SK-N-SH (cell line): ENCODE measurements around the gene TMA16. TPM values are rescaled to one million over a fixed set of nuclear protein-coding genes. Genes with fewer than 3 reads are reported as not detected.
"Not testable (repeated sequence)": the region's sequence is repeated elsewhere in the genome, so short reads cannot be mapped to it uniquely, and the experiment has no call there.

Source experiments
- CTCF ChIA-PET: fragments of 300-600, 350-600 bp; formaldehyde crosslinking; extraction: SDS; loops from one replicate; lab custom pipeline; 2021; lab: Yijun Ruan, JAX
- POLR2A ChIA-PET: fragments of 350-600 bp; sonication (Branson Sonifier 250); formaldehyde crosslinking; extraction: SDS; loops from one replicate; lab custom pipeline; 2020; ENCODE audit warnings: antibody characterized with exemption, inconsistent platforms; lab: Yijun Ruan, JAX
- DNase-seq: peaks from one replicate; pipeline ENCODE4 v3.0.0; 2012
- H2AFZ ChIP-seq: fragments of 200-600 bp; sonication (generic); 2 replicates; pipeline ENCODE4 v1.8.1; 2016; ENCODE audit warnings: antibody characterized with exemption, mild to moderate bottlenecking, low read depth
- H3F3A ChIP-seq: fragments of 200-600 bp; sonication (generic); replicated peaks from 2 replicates; pipeline ENCODE3; 2016; ENCODE audit warnings: antibody characterized with exemption, mild to moderate bottlenecking; ENCODE audit not compliant: insufficient read depth
- H3K27ac ChIP-seq, 2 experiments: fragments of 200-500 bp in 1 of 2; fragments of 200-600 bp in 1 of 2; sonication (Bioruptor generic) in 1 of 2; sonication (generic), shearing (Covaris generic) in 1 of 2; 2 replicates each; pipeline versions ENCODE4 v1.5.1 to v1.6.1; 2014 to 2016; ENCODE audit warnings: low read depth in 2 of 2, inconsistent platforms in 1 of 2, low read length in 1 of 2, mild to moderate bottlenecking in 1 of 2, mixed read lengths in 1 of 2
- H3K27me3 ChIP-seq: fragments of 200-600 bp; sonication (generic), shearing (Covaris generic); 2 replicates; pipeline ENCODE4 v1.6.1; 2016; ENCODE audit warnings: mixed run types; ENCODE audit not compliant: insufficient read depth
- H3K36me3 ChIP-seq, 2 experiments: fragments of 200-500 bp in 1 of 2; fragments of 200-600 bp in 1 of 2; sonication (Bioruptor generic) in 1 of 2; sonication (generic) in 1 of 2; replicated peaks in 1 of 2; 2 replicates each; pipeline versions ENCODE3 to v1.5.1; 2014 to 2016; ENCODE audit warnings: low read length in 1 of 2, mild to moderate bottlenecking in 1 of 2; ENCODE audit not compliant: insufficient read depth in 2 of 2, control insufficient read depth in 1 of 2
- H3K4me1 ChIP-seq, 2 experiments: fragments of 200-500 bp in 1 of 2; fragments of 200-600 bp in 1 of 2; sonication (Bioruptor generic) in 1 of 2; sonication (generic), shearing (Covaris generic) in 1 of 2; 2 replicates each; pipeline versions ENCODE4 v1.5.1 to v1.6.1; 2014 to 2016; ENCODE audit warnings: low read depth in 1 of 2, low read length in 1 of 2, mixed run types in 1 of 2; ENCODE audit not compliant: insufficient read depth in 2 of 2, control insufficient read depth in 1 of 2
- H3K4me2 ChIP-seq: fragments of 200-600 bp; sonication (generic), shearing (Covaris generic); 2 replicates; pipeline ENCODE4 v1.6.1; 2017; ENCODE audit warnings: mixed run types
- H3K4me3 ChIP-seq, 2 experiments: fragments of 200-500 bp in 1 of 2; fragments of 200-600 bp in 1 of 2; sonication (Bioruptor generic) in 1 of 2; sonication (generic), shearing (Covaris generic) in 1 of 2; 2 replicates each; pipeline versions ENCODE4 v1.5.1 to v1.8.1; 2014 to 2016; ENCODE audit warnings: low read depth in 2 of 2, inconsistent platforms in 1 of 2, low read length in 1 of 2, mild to moderate bottlenecking in 1 of 2, mixed read lengths in 1 of 2, moderate library complexity in 1 of 2
- H3K79me2 ChIP-seq: fragments of 200-600 bp; sonication (generic); 2 replicates; pipeline ENCODE4 v1.8.1; 2017; ENCODE audit warnings: mild to moderate bottlenecking; ENCODE audit not compliant: insufficient read depth
- H3K9ac ChIP-seq: fragments of 200-600 bp; sonication (generic); 2 replicates; pipeline ENCODE4 v1.6.1; 2017; ENCODE audit warnings: mixed run types
- H3K9me2 ChIP-seq: fragments of 200-600 bp; sonication (generic); 2 replicates; pipeline ENCODE4 v1.6.1; 2017; ENCODE audit warnings: mixed run types
- H3K9me3 ChIP-seq: fragments of 200-600 bp; sonication (generic); 2 replicates; pipeline ENCODE4 v1.6.1; 2017; ENCODE audit warnings: mixed run types, mild to moderate bottlenecking, moderate library complexity
- H4K20me1 ChIP-seq: fragments of 200-600 bp; sonication (generic); 2 replicates; pipeline ENCODE4 v1.6.1; 2017; ENCODE audit warnings: mild to moderate bottlenecking, mixed run types; ENCODE audit not compliant: insufficient read depth
- CHD2 ChIP-seq: fragments of 150-350 bp; IDR thresholded peaks from 2 replicates; pipeline ENCODE4 v1.6.1; 2018; ENCODE audit warnings: low read length; ENCODE audit not compliant: partially characterized antibody
- FOSL2 ChIP-seq: IDR thresholded peaks from 2 replicates; pipeline ENCODE4 v1.4.0; 2012; ENCODE audit warnings: low read depth, mild to moderate bottlenecking, moderate library complexity, borderline replicate concordance
- FOXM1 ChIP-seq: IDR thresholded peaks from 2 replicates; pipeline ENCODE4 v1.4.0; 2012; ENCODE audit warnings: low read depth, mild to moderate bottlenecking
- MEF2A ChIP-seq: IDR thresholded peaks from 2 replicates; pipeline ENCODE4 v1.4.0; 2012; ENCODE audit warnings: low read depth, borderline replicate concordance
- POLR2AphosphoS5 ChIP-seq: IDR thresholded peaks from 2 replicates; pipeline ENCODE4 v1.6.1; 2012; ENCODE audit warnings: low read depth, low read length
- SIN3A ChIP-seq: IDR thresholded peaks from 2 replicates; pipeline ENCODE4 v1.6.1; 2012; ENCODE audit warnings: low read depth, mild to moderate bottlenecking, low read length, moderate library complexity, borderline replicate concordance
- TCF12 ChIP-seq: IDR thresholded peaks from 2 replicates; pipeline ENCODE4 v1.4.0; 2012
- WGBS: methylation state at CpG from one replicate; pipeline ENCODE4 v1.1.6; 2017; ENCODE audit warnings: low lambda C conversion rate; 5-methylcytosine and 5-hydroxymethylcytosine counted together
- polyA plus RNA-seq, 3 experiments: library from polyadenylated mRNA; depleted of rRNA; stranded (reverse); fragments of >200 nt; gene quantifications; 2 replicates each; pipeline ENCODE4 v1.2.3, GENCODE V29; 2012
- TF ChIP-seq, protein P1 (sequence below): IDR thresholded peaks from 2 replicates; pipeline ENCODE4 v1.4.0; 2012; ENCODE audit warnings: low read depth, borderline replicate concordance
- TF ChIP-seq, protein P2 (sequence below): fragments of 200-600 bp; sonication (generic); IDR thresholded peaks from 2 replicates; pipeline ENCODE4 v1.6.1; 2017; ENCODE audit warnings: antibody characterized with exemption, mild to moderate bottlenecking, moderate library complexity
- TF ChIP-seq, protein P3 (sequence below): fragments of 150-350 bp; IDR thresholded peaks from 2 replicates; pipeline ENCODE4 v1.6.1; 2017; ENCODE audit warnings: antibody characterized with exemption, low read length, low read depth, borderline replicate concordance

Gene TMA16
- polyA plus RNA-seq, 1 of the 3 experiments (the other 2 are of a cell fraction) = 10.0 TPM

DNA sequence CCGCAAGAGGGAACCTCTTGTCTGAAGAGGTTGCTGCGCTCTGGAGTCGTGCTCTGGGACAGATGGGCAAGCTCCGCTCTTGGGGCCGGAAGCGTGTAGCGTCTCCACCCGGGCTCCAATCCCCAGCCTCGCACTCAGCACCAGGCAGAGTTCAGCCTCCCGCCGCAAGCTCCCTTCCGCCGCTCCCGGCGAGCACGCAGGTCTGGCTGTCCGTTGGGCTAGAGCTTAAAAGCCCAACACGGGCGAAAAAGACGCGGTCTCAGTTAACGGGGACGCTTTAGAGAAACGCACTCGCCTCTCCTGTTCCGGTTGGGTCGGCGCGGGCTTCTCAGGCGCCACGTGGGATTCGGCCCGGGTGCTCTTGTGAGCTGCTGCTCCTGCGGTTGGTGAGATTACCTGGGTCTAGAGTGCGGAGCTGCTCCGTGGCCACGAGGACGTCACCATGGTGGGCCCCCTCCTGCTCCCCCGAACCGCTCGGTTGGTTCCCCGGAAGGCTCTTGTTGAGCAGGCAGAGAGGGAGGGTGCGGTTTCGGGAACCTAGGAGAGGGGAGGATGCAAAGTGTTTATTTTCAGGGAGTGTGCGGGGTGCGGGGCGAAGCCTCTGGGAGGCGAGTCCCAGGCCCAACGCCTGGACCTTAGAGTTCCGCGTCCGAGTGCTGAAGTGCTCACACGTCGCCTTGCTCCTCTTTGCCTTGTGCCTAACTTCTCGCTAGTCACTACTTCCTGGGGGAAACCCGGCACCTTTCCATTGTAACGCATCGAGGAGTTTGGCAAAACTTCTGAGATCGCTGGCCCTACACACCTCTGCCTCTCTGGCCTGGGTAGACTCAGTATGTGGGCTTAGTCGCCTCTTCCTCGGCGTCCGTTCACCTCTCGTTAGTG, at the start of gene TMA16 (continued):
- TF ChIP-seq, protein P1, sequence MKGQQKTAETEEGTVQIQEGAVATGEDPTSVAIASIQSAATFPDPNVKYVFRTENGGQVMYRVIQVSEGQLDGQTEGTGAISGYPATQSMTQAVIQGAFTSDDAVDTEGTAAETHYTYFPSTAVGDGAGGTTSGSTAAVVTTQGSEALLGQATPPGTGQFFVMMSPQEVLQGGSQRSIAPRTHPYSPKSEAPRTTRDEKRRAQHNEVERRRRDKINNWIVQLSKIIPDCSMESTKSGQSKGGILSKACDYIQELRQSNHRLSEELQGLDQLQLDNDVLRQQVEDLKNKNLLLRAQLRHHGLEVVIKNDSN = peak; percentile 51
- TF ChIP-seq TCF12 (peak; percentile 5; the same call in 1 of the 2 replicates), CHD2 (peak; percentile 83), SIN3A (peak; percentile 89), MEF2A (no peak), FOXM1 (0 out of 2 replicates have a peak, but pooled peaks have one; percentile 29), FOSL2 (no peak), POLR2AphosphoS5 (peak; percentile 89)
- TF ChIP-seq, protein P2, sequence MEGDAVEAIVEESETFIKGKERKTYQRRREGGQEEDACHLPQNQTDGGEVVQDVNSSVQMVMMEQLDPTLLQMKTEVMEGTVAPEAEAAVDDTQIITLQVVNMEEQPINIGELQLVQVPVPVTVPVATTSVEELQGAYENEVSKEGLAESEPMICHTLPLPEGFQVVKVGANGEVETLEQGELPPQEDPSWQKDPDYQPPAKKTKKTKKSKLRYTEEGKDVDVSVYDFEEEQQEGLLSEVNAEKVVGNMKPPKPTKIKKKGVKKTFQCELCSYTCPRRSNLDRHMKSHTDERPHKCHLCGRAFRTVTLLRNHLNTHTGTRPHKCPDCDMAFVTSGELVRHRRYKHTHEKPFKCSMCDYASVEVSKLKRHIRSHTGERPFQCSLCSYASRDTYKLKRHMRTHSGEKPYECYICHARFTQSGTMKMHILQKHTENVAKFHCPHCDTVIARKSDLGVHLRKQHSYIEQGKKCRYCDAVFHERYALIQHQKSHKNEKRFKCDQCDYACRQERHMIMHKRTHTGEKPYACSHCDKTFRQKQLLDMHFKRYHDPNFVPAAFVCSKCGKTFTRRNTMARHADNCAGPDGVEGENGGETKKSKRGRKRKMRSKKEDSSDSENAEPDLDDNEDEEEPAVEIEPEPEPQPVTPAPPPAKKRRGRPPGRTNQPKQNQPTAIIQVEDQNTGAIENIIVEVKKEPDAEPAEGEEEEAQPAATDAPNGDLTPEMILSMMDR = 0 out of 2 replicates have a peak, but pooled peaks have one; percentile 5
- TF ChIP-seq, protein P3, sequence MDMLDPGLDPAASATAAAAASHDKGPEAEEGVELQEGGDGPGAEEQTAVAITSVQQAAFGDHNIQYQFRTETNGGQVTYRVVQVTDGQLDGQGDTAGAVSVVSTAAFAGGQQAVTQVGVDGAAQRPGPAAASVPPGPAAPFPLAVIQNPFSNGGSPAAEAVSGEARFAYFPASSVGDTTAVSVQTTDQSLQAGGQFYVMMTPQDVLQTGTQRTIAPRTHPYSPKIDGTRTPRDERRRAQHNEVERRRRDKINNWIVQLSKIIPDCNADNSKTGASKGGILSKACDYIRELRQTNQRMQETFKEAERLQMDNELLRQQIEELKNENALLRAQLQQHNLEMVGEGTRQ = no peak

DNA sequence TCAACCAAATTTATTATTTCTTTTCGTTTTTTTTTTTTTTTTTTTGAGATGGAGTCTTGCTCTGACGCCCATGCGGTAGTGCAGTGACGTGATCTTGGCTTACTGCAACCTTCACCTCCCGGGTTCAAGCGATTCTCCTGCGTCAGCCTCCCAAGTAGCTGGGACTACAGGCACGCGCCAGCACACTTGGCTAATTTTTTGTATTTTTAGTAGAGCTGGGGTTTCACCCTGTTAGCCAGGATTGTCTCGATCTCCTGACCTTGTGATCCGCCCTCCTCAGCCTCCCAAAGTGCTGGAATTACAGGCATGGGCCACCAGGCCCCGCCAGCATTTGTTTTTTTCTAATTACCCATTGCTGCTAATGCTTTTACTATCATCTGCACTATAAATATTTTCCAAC, 47.5 kb upstream of the TMA16 start:
- not testable (repeated sequence) for H3K9me2 ChIP-seq, H3K4me3 ChIP-seq, H2AFZ ChIP-seq, H3K27me3 ChIP-seq, H3F3A ChIP-seq, H3K9me3 ChIP-seq, H3K4me1 ChIP-seq, H3K79me2 ChIP-seq, H3K36me3 ChIP-seq, H3K9ac ChIP-seq, H3K4me2 ChIP-seq, DNase-seq, H3K27ac ChIP-seq, H4K20me1 ChIP-seq
- WGBS = 19% methylated on average over 12 of the region's 12 CpGs
- ChIA-PET CTCF (interaction anchor here (1.2 to 1.3 kb wide), 2 partner anchors 8 to 16 kb away, joined by 4 read pairs; no protein-coding TSS in a partner anchor), POLR2A (interaction anchor here (0.7 kb wide), 1 partner anchor 12 kb away, joined by 3 read pairs; no protein-coding TSS in a partner anchor)
